Duodenal mucosa (tissue), 2 donors: ENCODE results near the gene FNBP1.

Source experiments
- H3K27ac ChIP-seq: one replicate; pipeline ENCODE4 v1.7.0; 2013; ENCODE audit warnings: low read depth, low read length
- H3K27me3 ChIP-seq, 2 donors: one replicate each; pipeline ENCODE4 v1.7.0; 2013; ENCODE audit warnings: low read length in 2 of 2, control low read depth in 1 of 2; ENCODE audit not compliant: insufficient read depth in 2 of 2, control insufficient read depth in 1 of 2
- H3K36me3 ChIP-seq, 2 donors: one replicate each; pipeline ENCODE4 v1.7.0; 2013; ENCODE audit warnings: low read length in 2 of 2, control low read depth in 1 of 2; ENCODE audit not compliant: insufficient read depth in 2 of 2, control insufficient read depth in 1 of 2
- H3K4me1 ChIP-seq, 2 donors: one replicate each; pipeline ENCODE4 v1.7.0; 2013; ENCODE audit warnings: low read length in 2 of 2, control low read depth in 1 of 2; ENCODE audit not compliant: insufficient read depth in 2 of 2, control insufficient read depth in 1 of 2
- H3K4me3 ChIP-seq, 2 donors: one replicate each; pipeline ENCODE4 v1.7.0; 2013; ENCODE audit warnings: low read length in 2 of 2, low read depth in 1 of 2
- H3K9ac ChIP-seq, 2 donors: one replicate each; pipeline ENCODE4 v1.7.0; 2013; ENCODE audit warnings: low read length in 2 of 2, low read depth in 1 of 2
- H3K9me3 ChIP-seq, 2 donors: one replicate each; pipeline ENCODE4 v1.7.0; 2013; ENCODE audit warnings: low read length in 2 of 2, control low read depth in 1 of 2; ENCODE audit not compliant: control insufficient read depth in 1 of 2

FNBP1 gene

GRCh38 chr9:130034570-130034969 is 8.4 kb downstream of the FNBP1 start:
- Histone ChIP-seq H3K9ac (no peak overlapping the region), H3K9me3 (no peaks in the 10 kb centered on the region), H3K27ac (no peak overlapping the region), H3K4me3 (no peak overlapping the region), H3K27me3 (no peaks in the 10 kb centered on the region), H3K36me3 (no peaks in the 10 kb centered on the region), H3K4me1 (peaks cover 5 to 17% of the 10 kb centered on the region in 2 donors)

- Histone ChIP-seq H3K9me3 (no peaks in the 10 kb centered on the region), H3K4me1 (peaks cover 0 to 29% of the 10 kb centered on the region in 2 donors), H3K36me3 (no peaks in the 10 kb centered on the region), H3K4me3 (no peak overlapping the region), H3K27ac (no peak overlapping the region), H3K9ac (no peak overlapping the region), H3K27me3 (no peaks in the 10 kb centered on the region)
Observed at GRCh38 chr9:130030651-130031127, 12.3 kb downstream of the FNBP1 start.

GRCh38 chr9:130029223-130029973 is 13.6 kb downstream of the FNBP1 start:
- Histone ChIP-seq H3K27ac (no peak overlapping the region), H3K36me3 (no peaks in the 10 kb centered on the region), H3K4me1 (peaks cover 0 to 29% of the 10 kb centered on the region in 2 donors), H3K9me3 (no peaks in the 10 kb centered on the region), H3K4me3 (no peak overlapping the region), H3K27me3 (no peaks in the 10 kb centered on the region), H3K9ac (no peak overlapping the region)

GRCh38 chr9:130028493-130029222 is 14.3 kb downstream of the FNBP1 start:
- Histone ChIP-seq H3K4me1 (peaks cover 0 to 29% of the 10 kb centered on the region in 2 donors), H3K4me3 (no peak overlapping the region), H3K36me3 (no peaks in the 10 kb centered on the region), H3K9me3 (no peaks in the 10 kb centered on the region), H3K9ac (no peak overlapping the region), H3K27ac (no peak overlapping the region), H3K27me3 (no peaks in the 10 kb centered on the region)

- Histone ChIP-seq H3K4me3 (no peak overlapping the region), H3K27me3 (no peaks in the 10 kb centered on the region), H3K9me3 (no peaks in the 10 kb centered on the region), H3K4me1 (peaks cover 4 to 29% of the 10 kb centered on the region in 2 donors), H3K27ac (no peak overlapping the region), H3K9ac (no peak overlapping the region), H3K36me3 (no peaks in the 10 kb centered on the region)
Observed at GRCh38 chr9:130027533-130028365, 15.2 kb downstream of the FNBP1 start.

GRCh38 chr9:130026583-130027340 is 16.2 kb downstream of the FNBP1 start:
- no peak overlapping the region for H3K9ac ChIP-seq
- H3K36me3 ChIP-seq: no peaks in the 10 kb centered on the region
- H3K4me3 ChIP-seq: no peak overlapping the region
- H3K27me3 ChIP-seq: no peaks in the 10 kb centered on the region
- no peaks in the 10 kb centered on the region for H3K9me3 ChIP-seq
- peaks cover 4 to 29% of the 10 kb centered on the region in 2 donors for H3K4me1 ChIP-seq
- H3K27ac ChIP-seq: no peak overlapping the region

- no peaks in the 10 kb centered on the region for H3K27me3 ChIP-seq
- H3K36me3 ChIP-seq: no peaks in the 10 kb centered on the region
- no peak overlapping the region for H3K27ac ChIP-seq
- peaks cover 4 to 22% of the 10 kb centered on the region in 2 donors for H3K4me1 ChIP-seq
- no peak overlapping the region for H3K9ac ChIP-seq
- no peak overlapping the region for H3K4me3 ChIP-seq
- H3K9me3 ChIP-seq: no peaks in the 10 kb centered on the region
Observed at GRCh38 chr9:130024597-130024994, 18.4 kb downstream of the FNBP1 start.

- Histone ChIP-seq H3K9me3 (no peaks in the 10 kb centered on the region), H3K9ac (no peak overlapping the region), H3K4me3 (no peak overlapping the region), H3K4me1 (peaks cover 4 to 22% of the 10 kb centered on the region in 2 donors), H3K36me3 (no peaks in the 10 kb centered on the region), H3K27ac (no peak overlapping the region), H3K27me3 (no peaks in the 10 kb centered on the region)
Observed at GRCh38 chr9:130023994-130024596, 18.9 kb downstream of the FNBP1 start.

- Histone ChIP-seq H3K9ac (no peak overlapping the region), H3K27me3 (no peaks in the 10 kb centered on the region), H3K27ac (no peak overlapping the region), H3K9me3 (no peaks in the 10 kb centered on the region), H3K36me3 (no peaks in the 10 kb centered on the region), H3K4me3 (no peak overlapping the region), H3K4me1 (peaks cover 4 to 17% of the 10 kb centered on the region in 2 donors)
Observed at GRCh38 chr9:130023144-130023787, 19.7 kb downstream of the FNBP1 start.
